SU-DHL-6 (cell line): ENCODE data around the gene DENND1B.

Experiments used
- H2AFZ ChIP-seq: fragments of 200-600 bp; sonication (generic); 2 replicates; pipeline ENCODE4 v1.6.1; 2014; ENCODE audit warnings: low read depth, mild to moderate bottlenecking, moderate library complexity, mixed read lengths, antibody characterized with exemption, low read length; ENCODE audit not compliant: severe bottlenecking
- H3F3A ChIP-seq: fragments of 200-600 bp; shearing (Covaris generic); 2 replicates; pipeline ENCODE4 v1.6.0; 2016; ENCODE audit warnings: antibody characterized with exemption, mild to moderate bottlenecking; ENCODE audit not compliant: insufficient read depth
- H3K27ac ChIP-seq: fragments of 200-600 bp; sonication (generic); 2 replicates; pipeline ENCODE4 v1.5.1; 2016; ENCODE audit warnings: low read depth, mild to moderate bottlenecking, low read length, moderate library complexity, mixed read lengths
- H3K27me3 ChIP-seq: fragments of 200-600 bp; sonication (generic), shearing (Covaris generic); 2 replicates; pipeline ENCODE4 v1.6.0; 2014; ENCODE audit warnings: mild to moderate bottlenecking, low read length
- H3K36me3 ChIP-seq: fragments of 200-600 bp; sonication (generic); 2 replicates; pipeline ENCODE4 v1.6.1; 2014; ENCODE audit warnings: mild to moderate bottlenecking, low read length, mixed read lengths
- H3K4me2 ChIP-seq: fragments of 300-600, 200-600 bp; shearing (Covaris generic), sonication (generic); 2 replicates; pipeline ENCODE4 v1.6.0; 2014; ENCODE audit warnings: low read length, low read depth, mild to moderate bottlenecking; ENCODE audit not compliant: poor library complexity, severe bottlenecking
- H3K4me3 ChIP-seq: fragments of 200-600 bp; sonication (generic); 2 replicates; pipeline ENCODE4 v1.5.1; 2014; ENCODE audit warnings: antibody characterized with exemption, low read length, mild to moderate bottlenecking, mixed read lengths; ENCODE audit not compliant: insufficient read depth, poor library complexity, severe bottlenecking
- H3K79me2 ChIP-seq: fragments of 200-600 bp; sonication (generic); 2 replicates; pipeline ENCODE4 v1.6.1; 2014; ENCODE audit warnings: mild to moderate bottlenecking, low read length, moderate library complexity; ENCODE audit not compliant: insufficient read depth
- H3K9ac ChIP-seq: fragments of 200-600 bp; sonication (generic); 2 replicates; pipeline ENCODE4 v1.7.0; 2014; ENCODE audit warnings: mild to moderate bottlenecking, low read length
- H3K9me2 ChIP-seq: fragments of 200-600 bp; sonication (generic); replicated peaks from 2 replicates; pipeline ENCODE4 v1.6.1; 2014; ENCODE audit warnings: low read length; ENCODE audit not compliant: insufficient read depth
- H3K9me3 ChIP-seq: fragments of 200-600 bp; sonication (generic); 2 replicates; pipeline ENCODE4 v1.6.1; 2014; ENCODE audit warnings: low read length, mixed read lengths; ENCODE audit not compliant: insufficient read depth
- H4K20me1 ChIP-seq: fragments of 200-600 bp; sonication (generic); 2 replicates; pipeline ENCODE4 v1.6.1; 2014; ENCODE audit warnings: low read depth, mild to moderate bottlenecking, antibody characterized with exemption, low read length, moderate library complexity, mixed read lengths
- EZH2phosphoT487 ChIP-seq: fragments of 200-600 bp; sonication (generic), shearing (Covaris generic); conservative IDR thresholded peaks from 2 replicates; pipeline ENCODE4 v1.6.1; 2018; ENCODE audit warnings: mild to moderate bottlenecking, antibody characterized with exemption, low read length, moderate library complexity, mixed read lengths
- TF ChIP-seq, protein P1 (sequence below): fragments of 200-600 bp; sonication (generic); IDR thresholded peaks from one replicate; pipeline ENCODE4 v1.5.1; 2017; ENCODE audit warnings: antibody characterized with exemption, mild to moderate bottlenecking, low read length, moderate library complexity; ENCODE audit not compliant: insufficient read depth, poor library complexity, severe bottlenecking

Gene DENND1B, protein sequence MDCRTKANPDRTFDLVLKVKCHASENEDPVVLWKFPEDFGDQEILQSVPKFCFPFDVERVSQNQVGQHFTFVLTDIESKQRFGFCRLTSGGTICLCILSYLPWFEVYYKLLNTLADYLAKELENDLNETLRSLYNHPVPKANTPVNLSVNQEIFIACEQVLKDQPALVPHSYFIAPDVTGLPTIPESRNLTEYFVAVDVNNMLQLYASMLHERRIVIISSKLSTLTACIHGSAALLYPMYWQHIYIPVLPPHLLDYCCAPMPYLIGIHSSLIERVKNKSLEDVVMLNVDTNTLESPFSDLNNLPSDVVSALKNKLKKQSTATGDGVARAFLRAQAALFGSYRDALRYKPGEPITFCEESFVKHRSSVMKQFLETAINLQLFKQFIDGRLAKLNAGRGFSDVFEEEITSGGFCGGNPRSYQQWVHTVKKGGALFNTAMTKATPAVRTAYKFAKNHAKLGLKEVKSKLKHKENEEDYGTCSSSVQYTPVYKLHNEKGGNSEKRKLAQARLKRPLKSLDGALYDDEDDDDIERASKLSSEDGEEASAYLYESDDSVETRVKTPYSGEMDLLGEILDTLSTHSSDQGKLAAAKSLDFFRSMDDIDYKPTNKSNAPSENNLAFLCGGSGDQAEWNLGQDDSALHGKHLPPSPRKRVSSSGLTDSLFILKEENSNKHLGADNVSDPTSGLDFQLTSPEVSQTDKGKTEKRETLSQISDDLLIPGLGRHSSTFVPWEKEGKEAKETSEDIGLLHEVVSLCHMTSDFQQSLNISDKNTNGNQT

DNA sequence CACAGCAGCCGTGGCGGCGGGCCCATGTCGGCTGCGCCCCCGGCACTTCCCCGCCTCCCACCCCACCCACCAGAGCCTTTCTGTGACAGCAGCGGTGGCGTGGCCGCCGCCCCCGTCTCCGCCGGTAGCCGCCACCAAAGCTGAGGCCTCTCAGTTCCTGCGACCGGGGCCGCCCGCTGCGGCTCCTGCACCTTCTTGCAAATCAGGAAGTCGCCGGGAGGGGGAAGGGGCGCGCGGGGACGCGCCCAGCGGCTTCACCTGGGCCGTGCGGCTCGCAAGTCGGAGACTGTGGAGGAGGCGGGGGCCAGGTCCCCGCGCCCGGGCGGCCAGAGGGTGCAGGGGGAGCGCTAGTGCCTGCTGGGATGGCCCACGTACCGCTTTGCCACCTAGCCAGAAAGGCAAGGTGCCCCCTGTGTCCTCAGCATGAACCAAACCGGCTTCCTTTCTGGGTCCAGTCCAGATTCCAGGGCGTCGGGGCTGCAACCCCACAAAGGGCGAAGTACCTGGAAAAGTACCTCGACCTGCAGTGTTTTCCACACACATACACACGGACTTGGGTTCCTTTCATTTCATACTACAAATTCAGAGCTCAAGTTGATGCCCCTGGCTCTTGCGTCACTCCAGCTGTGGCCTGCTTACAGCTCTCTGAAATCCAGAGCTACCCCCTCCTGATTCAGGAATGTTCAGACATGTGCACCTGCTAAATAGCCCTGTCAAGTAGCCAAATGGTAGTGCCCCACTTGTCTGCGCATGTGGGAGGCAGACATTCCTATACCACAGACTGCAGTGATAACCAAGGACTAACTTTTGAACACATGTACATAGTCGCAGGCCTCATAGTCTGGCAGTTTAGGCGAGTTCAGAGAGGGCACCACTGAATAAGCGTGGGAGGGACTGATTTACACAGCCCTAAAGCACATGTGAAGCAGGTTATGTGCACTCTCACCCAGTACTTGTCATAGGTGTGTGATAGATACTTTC lies at the start of gene DENND1B:
TSS of gene DENND1B (minus strand) at position 199 of the 981 bp plus-strand sequence. CDS start 325 bp downstream, outside the sequence.
- no peaks in the 10 kb centered on the region for H3K27me3 ChIP-seq
- H3F3A ChIP-seq: peaks cover 25% of the 10 kb centered on the region
- peak within 1 kb of the TSS; percentile 80 for H3K4me3 ChIP-seq
- no peaks in the 10 kb centered on the region for H4K20me1 ChIP-seq
- H3K36me3 ChIP-seq: peaks cover 9% of the 10 kb centered on the region; the same call in 1 of the 2 replicates
- H3K79me2 ChIP-seq: peaks cover 40% of the 10 kb centered on the region
- peak within 1 kb of the TSS; percentile 87 for H3K4me2 ChIP-seq
- no peak for TF ChIP-seq EZH2phosphoT487
- TF ChIP-seq, protein P1, sequence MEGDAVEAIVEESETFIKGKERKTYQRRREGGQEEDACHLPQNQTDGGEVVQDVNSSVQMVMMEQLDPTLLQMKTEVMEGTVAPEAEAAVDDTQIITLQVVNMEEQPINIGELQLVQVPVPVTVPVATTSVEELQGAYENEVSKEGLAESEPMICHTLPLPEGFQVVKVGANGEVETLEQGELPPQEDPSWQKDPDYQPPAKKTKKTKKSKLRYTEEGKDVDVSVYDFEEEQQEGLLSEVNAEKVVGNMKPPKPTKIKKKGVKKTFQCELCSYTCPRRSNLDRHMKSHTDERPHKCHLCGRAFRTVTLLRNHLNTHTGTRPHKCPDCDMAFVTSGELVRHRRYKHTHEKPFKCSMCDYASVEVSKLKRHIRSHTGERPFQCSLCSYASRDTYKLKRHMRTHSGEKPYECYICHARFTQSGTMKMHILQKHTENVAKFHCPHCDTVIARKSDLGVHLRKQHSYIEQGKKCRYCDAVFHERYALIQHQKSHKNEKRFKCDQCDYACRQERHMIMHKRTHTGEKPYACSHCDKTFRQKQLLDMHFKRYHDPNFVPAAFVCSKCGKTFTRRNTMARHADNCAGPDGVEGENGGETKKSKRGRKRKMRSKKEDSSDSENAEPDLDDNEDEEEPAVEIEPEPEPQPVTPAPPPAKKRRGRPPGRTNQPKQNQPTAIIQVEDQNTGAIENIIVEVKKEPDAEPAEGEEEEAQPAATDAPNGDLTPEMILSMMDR: no peak
- H3K27ac ChIP-seq: peak within 1 kb of the TSS; percentile 89
- H2AFZ ChIP-seq: peak within 1 kb of the TSS; percentile 85
- H3K9ac ChIP-seq: peak within 1 kb of the TSS; percentile 85
- H3K9me2 ChIP-seq: no peaks in the 10 kb centered on the region
- peaks cover 4% of the 10 kb centered on the region; the same call in 1 of the 2 replicates for H3K9me3 ChIP-seq

DNA sequence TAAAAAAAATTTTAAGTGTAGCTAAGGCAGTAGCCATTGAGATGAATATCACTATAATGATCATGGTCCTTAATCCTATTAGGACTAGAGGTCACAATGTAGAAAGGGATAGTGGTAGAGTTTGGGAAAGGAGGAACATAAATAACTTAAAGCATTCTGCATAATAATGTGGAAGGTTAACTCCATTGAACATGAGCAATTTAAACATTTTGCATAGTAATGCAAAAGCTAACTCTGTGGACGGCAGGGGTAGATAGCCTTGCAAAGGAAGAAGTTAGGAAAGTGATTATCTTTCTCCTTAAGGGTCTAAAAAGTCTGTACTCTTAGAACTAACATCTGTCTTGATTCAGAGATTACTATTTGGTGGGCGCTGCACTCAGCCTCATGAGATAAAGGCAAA lies 39.0 kb upstream of the DENND1B start:
- Histone ChIP-seq H3K79me2 (no peaks in the 10 kb centered on the region), H3K9me3 (no peaks in the 10 kb centered on the region), H3K9me2 (no peaks in the 10 kb centered on the region), H4K20me1 (no peaks in the 10 kb centered on the region), H3K27me3 (no peaks in the 10 kb centered on the region), H3K27ac (no peak overlapping the region), H3K9ac (no peak overlapping the region), H3K4me2 (no peak overlapping the region), H3F3A (no peaks in the 10 kb centered on the region), H3K4me3 (no peak overlapping the region), H3K36me3 (no peaks in the 10 kb centered on the region; the same call in 1 of the 2 replicates), H2AFZ (no peak overlapping the region)
- TF ChIP-seq EZH2phosphoT487: no peak
- TF ChIP-seq, protein P1: no peak

DNA sequence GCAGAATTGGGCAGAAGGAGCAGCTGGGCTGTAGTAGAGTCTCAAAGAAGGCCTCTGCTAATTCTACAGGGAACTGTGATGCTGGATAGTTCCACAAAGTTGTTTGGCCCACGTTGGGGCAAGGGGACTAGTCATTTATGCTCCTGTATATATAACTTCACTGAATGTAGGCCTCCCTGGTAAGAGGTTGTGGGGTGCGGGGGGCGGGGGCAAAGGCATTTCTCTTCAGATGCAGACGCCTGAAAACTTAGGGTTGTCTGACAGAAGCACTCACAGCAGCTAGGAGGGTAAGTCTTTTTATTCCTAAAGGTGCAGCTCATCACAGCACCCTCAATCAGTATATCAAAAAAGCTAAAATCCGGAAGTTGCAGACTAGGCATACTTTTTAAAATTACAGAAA lies 38.5 kb upstream of the DENND1B start:
- TF ChIP-seq, protein P1: no peak
- no peak for TF ChIP-seq EZH2phosphoT487
- no peak overlapping the region for H2AFZ ChIP-seq

More for the DNA sequence above, 38.5 kb upstream of the DENND1B start:
- no peaks in the 10 kb centered on the region for H4K20me1 ChIP-seq
- H3K9me2 ChIP-seq: no peaks in the 10 kb centered on the region
- H3F3A ChIP-seq: no peaks in the 10 kb centered on the region
- no peaks in the 10 kb centered on the region for H3K27me3 ChIP-seq
- no peak overlapping the region for H3K4me2 ChIP-seq
- no peaks in the 10 kb centered on the region; the same call in 1 of the 2 replicates for H3K36me3 ChIP-seq
- H3K79me2 ChIP-seq: no peaks in the 10 kb centered on the region
- no peak overlapping the region for H3K27ac ChIP-seq
- no peak overlapping the region for H3K9ac ChIP-seq
- no peak overlapping the region for H3K4me3 ChIP-seq
- no peaks in the 10 kb centered on the region for H3K9me3 ChIP-seq
